ENCODE results near the gene NLGN3.

NLGN3 gene

DNA sequence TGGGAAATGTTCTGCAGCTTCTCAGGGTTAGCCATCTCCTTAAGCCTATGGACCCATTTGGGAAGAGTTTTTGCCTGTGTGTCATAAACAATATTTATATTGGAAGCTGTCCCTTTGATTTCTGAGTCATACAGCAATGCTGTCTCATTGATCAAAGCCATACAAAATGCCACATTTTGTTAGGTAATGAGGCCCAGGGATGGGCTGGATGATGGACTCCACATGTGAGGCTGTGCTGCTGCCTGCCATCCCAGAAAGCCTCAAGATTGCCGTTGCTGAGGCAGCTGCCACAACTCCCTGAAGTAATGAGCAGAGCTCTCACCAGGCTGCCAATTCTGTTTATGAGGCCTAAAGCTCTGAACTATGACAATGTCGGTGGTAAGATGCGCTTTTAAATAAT lies 66.2 kb downstream of the NLGN3 start:
- H3F3A ChIP-seq (ENCODE audit: low read depth), result no peaks in the 10 kb centered on the region
- H3K4me1 ChIP-seq (ENCODE audit: insufficient read depth, low read length, poor library complexity, severe bottlenecking), result no peaks in the 10 kb centered on the region
- H3K27me3 ChIP-seq (ENCODE audit: insufficient read depth, low read length, poor library complexity, severe bottlenecking), result no peaks in the 10 kb centered on the region
- H3K4me2 ChIP-seq (ENCODE audit: low read depth, low read length, poor library complexity, severe bottlenecking), result no peak overlapping the region
- H3K9me2 ChIP-seq (replicated peaks; ENCODE audit: low read depth, low read length), result no peaks in the 10 kb centered on the region
- no peak overlapping the region for H3K4me3 ChIP-seq (ENCODE audit: low read length, poor library complexity, severe bottlenecking)
- no peak for TF ChIP-seq CTCF (conservative IDR thresholded peaks at IDR 0.05; ENCODE audit: low read length)
- TF ChIP-seq EZH2phosphoT487 (IDR thresholded peaks at IDR 0.05; ENCODE audit: borderline replicate concordance), result no peak
- H3K9ac ChIP-seq (ENCODE audit: low read depth, low read length, poor library complexity, severe bottlenecking), result no peak overlapping the region
- no peaks in the 10 kb centered on the region for H3K79me2 ChIP-seq (ENCODE audit: insufficient read depth, low read length)
- no peaks in the 10 kb centered on the region for H4K20me1 ChIP-seq (ENCODE audit: insufficient read depth, low read length, poor library complexity, severe bottlenecking)
- H3K9me3 ChIP-seq (ENCODE audit: insufficient read depth, low read depth, low read length), result no peaks in the 10 kb centered on the region
- no peaks in the 10 kb centered on the region for H3K36me3 ChIP-seq (ENCODE audit: insufficient read depth, low read length)
- H2AFZ ChIP-seq (ENCODE audit: low read length), result no peak overlapping the region

DNA sequence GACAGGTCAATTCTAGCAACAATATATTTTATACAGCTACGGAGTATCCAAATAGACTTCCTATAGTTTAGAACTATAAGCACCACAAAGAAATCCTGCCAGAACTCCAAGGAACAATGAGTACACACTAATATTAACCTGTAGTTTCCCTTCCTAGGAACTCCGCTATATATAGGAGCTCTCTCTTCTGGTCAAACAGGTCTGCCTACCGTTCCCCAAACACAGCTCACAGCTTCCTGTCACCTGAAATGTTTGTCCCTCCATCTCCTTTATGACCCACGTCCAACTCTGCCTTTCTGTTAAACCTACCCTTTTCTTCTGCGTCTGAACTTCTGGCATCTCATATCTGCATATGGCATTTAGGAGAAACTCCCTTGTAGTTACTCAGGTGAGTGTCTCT lies 67.9 kb downstream of the NLGN3 start:
- no peaks in the 10 kb centered on the region for H3K9me3 ChIP-seq (ENCODE audit: insufficient read depth, low read depth, low read length)
- H3K36me3 ChIP-seq (ENCODE audit: insufficient read depth, low read length), result no peaks in the 10 kb centered on the region
- no peak overlapping the region for H2AFZ ChIP-seq (ENCODE audit: low read length)
- no peak overlapping the region for H3K4me2 ChIP-seq (ENCODE audit: low read depth, low read length, poor library complexity, severe bottlenecking)
- H3K27me3 ChIP-seq (ENCODE audit: insufficient read depth, low read length, poor library complexity, severe bottlenecking), result no peaks in the 10 kb centered on the region
- no peak overlapping the region for H3K4me3 ChIP-seq (ENCODE audit: low read length, poor library complexity, severe bottlenecking)
- no peaks in the 10 kb centered on the region for H4K20me1 ChIP-seq (ENCODE audit: insufficient read depth, low read length, poor library complexity, severe bottlenecking)
- TF ChIP-seq EZH2phosphoT487 (IDR thresholded peaks at IDR 0.05; ENCODE audit: borderline replicate concordance) (no peak), CTCF (conservative IDR thresholded peaks at IDR 0.05; ENCODE audit: low read length) (no peak)
- no peaks in the 10 kb centered on the region for H3F3A ChIP-seq (ENCODE audit: low read depth)
- H3K9me2 ChIP-seq (replicated peaks; ENCODE audit: low read depth, low read length), result no peaks in the 10 kb centered on the region
- no peak overlapping the region for H3K9ac ChIP-seq (ENCODE audit: low read depth, low read length, poor library complexity, severe bottlenecking)
- peaks cover 4% of the 10 kb centered on the region for H3K4me1 ChIP-seq (ENCODE audit: insufficient read depth, low read length, poor library complexity, severe bottlenecking)
- H3K79me2 ChIP-seq (ENCODE audit: insufficient read depth, low read length), result no peaks in the 10 kb centered on the region

GRCh38 chrX:71214152-71214551 lies 69.5 kb downstream of the NLGN3 start:
- Histone ChIP-seq H3K9me3 (ENCODE audit: insufficient read depth, low read depth, low read length) (no peaks in the 10 kb centered on the region), H4K20me1 (ENCODE audit: insufficient read depth, low read length, poor library complexity, severe bottlenecking) (no peaks in the 10 kb centered on the region), H3K27me3 (ENCODE audit: insufficient read depth, low read length, poor library complexity, severe bottlenecking) (no peaks in the 10 kb centered on the region), H2AFZ (ENCODE audit: low read length) (no peak overlapping the region), H3K4me3 (ENCODE audit: low read length, poor library complexity, severe bottlenecking) (no peak overlapping the region), H3K79me2 (ENCODE audit: insufficient read depth, low read length) (no peaks in the 10 kb centered on the region), H3K9ac (ENCODE audit: low read depth, low read length, poor library complexity, severe bottlenecking) (no peak overlapping the region), H3K4me1 (ENCODE audit: insufficient read depth, low read length, poor library complexity, severe bottlenecking) (peaks cover 4% of the 10 kb centered on the region), H3K36me3 (ENCODE audit: insufficient read depth, low read length) (no peaks in the 10 kb centered on the region), H3F3A (ENCODE audit: low read depth) (no peaks in the 10 kb centered on the region), H3K4me2 (ENCODE audit: low read depth, low read length, poor library complexity, severe bottlenecking) (no peak overlapping the region), H3K9me2 (replicated peaks; ENCODE audit: low read depth, low read length) (no peaks in the 10 kb centered on the region)
- no peak for TF ChIP-seq EZH2phosphoT487 (IDR thresholded peaks at IDR 0.05; ENCODE audit: borderline replicate concordance)
- no peak for TF ChIP-seq CTCF (conservative IDR thresholded peaks at IDR 0.05; ENCODE audit: low read length)
